GM23338 (cell line): ENCODE results near the gene MUCL3. TPM values are rescaled to one million over a fixed set of nuclear protein-coding genes. Genes with fewer than 3 reads are reported as not detected.

ENCODE experiments used
- ATAC-seq: fragments of 200-7000 bp; cut with Tn5 transposase; 3 replicates; pipeline ENCODE4 v1.9.1; 2020
- DNase-seq: peaks from one replicate; pipeline ENCODE4 v3.0.0-alpha.2; 2015; ENCODE audit warnings: low spot score
- H2AFZ ChIP-seq: fragments of 200-600 bp; sonication (generic); 2 replicates; pipeline ENCODE4 v1.8.0; 2016; ENCODE audit warnings: antibody characterized with exemption, mild to moderate bottlenecking, moderate library complexity
- H3F3A ChIP-seq: fragments of 200-600 bp; sonication (generic); replicated peaks from 2 replicates; pipeline ENCODE4 v1.8.0; 2017; ENCODE audit warnings: antibody characterized with exemption, mixed run types, low read depth
- H3K27ac ChIP-seq: fragments of 200-600 bp; sonication (generic); 2 replicates; pipeline ENCODE4 v1.6.1; 2016; ENCODE audit warnings: low read depth
- H3K27me3 ChIP-seq: fragments of 200-600 bp; sonication (generic); 2 replicates; pipeline ENCODE4 v1.8.0; 2016; ENCODE audit warnings: mild to moderate bottlenecking, mixed run types, moderate library complexity; ENCODE audit not compliant: insufficient read depth
- H3K36me3 ChIP-seq: fragments of 200-600 bp; sonication (generic); 2 replicates; pipeline ENCODE4 v1.8.0; 2016; ENCODE audit warnings: mild to moderate bottlenecking; ENCODE audit not compliant: insufficient read depth
- H3K4me1 ChIP-seq: fragments of 200-600 bp; sonication (generic); 2 replicates; pipeline ENCODE4 v1.8.0; 2016; ENCODE audit warnings: mild to moderate bottlenecking, moderate library complexity; ENCODE audit not compliant: insufficient read depth
- H3K4me2 ChIP-seq: fragments of 200-600 bp; sonication (generic); 2 replicates; pipeline ENCODE4 v1.7.1; 2017; ENCODE audit warnings: mixed run types
- H3K4me3 ChIP-seq: fragments of 200-600 bp; sonication (generic); 2 replicates; pipeline ENCODE4 v1.6.1; 2016; ENCODE audit warnings: mixed run types
- H3K79me2 ChIP-seq: fragments of 200-600 bp; sonication (generic); replicated peaks from 2 replicates; pipeline ENCODE4 v1.8.0; 2017; ENCODE audit warnings: mild to moderate bottlenecking; ENCODE audit not compliant: insufficient read depth
- H3K9me2 ChIP-seq: fragments of 200-600 bp; sonication (generic); 2 replicates; pipeline ENCODE4 v1.8.0; 2017; ENCODE audit not compliant: insufficient read depth
- H4K20me1 ChIP-seq: fragments of 200-600 bp; sonication (generic); replicated peaks from 2 replicates; pipeline ENCODE4 v1.8.0; 2017; ENCODE audit warnings: mild to moderate bottlenecking; ENCODE audit not compliant: insufficient read depth
- H3K27ac Mint-ChIP-seq: 2 replicates; pipeline ENCODE4 v1.8.0; 2020; ENCODE audit warnings: inconsistent platforms, mild to moderate bottlenecking, moderate library complexity, mixed read lengths
- H3K27me3 Mint-ChIP-seq: 3 replicates; pipeline ENCODE4 v1.8.0; 2022; ENCODE audit warnings: low read depth, mild to moderate bottlenecking, moderate library complexity, mixed read lengths, inconsistent platforms; ENCODE audit not compliant: insufficient read depth, poor library complexity
- H3K36me3 Mint-ChIP-seq: 3 replicates; pipeline ENCODE4 v1.8.0; 2021; ENCODE audit warnings: low read depth, mild to moderate bottlenecking, inconsistent platforms, moderate library complexity, mixed read lengths
- H3K4me1 Mint-ChIP-seq: 3 replicates; pipeline ENCODE4 v1.8.0; 2020; ENCODE audit warnings: mild to moderate bottlenecking, inconsistent platforms, mixed read lengths
- H3K4me3 Mint-ChIP-seq: 3 replicates; pipeline ENCODE4 v1.8.0; 2021; ENCODE audit warnings: moderate library complexity, mild to moderate bottlenecking, inconsistent platforms, mixed read lengths
- H3K9me3 Mint-ChIP-seq: 3 replicates; pipeline ENCODE4 v1.8.0; 2020; ENCODE audit warnings: moderate library complexity, mild to moderate bottlenecking, inconsistent platforms, mixed read lengths
- CREB1 ChIP-seq: fragments of 250-450 bp; sonication (Bioruptor Pico); IDR thresholded peaks from 2 replicates; pipeline ENCODE4 v1.5.0; 2020; ENCODE audit warnings: low read depth, mild to moderate bottlenecking, moderate library complexity
- EZH2 ChIP-seq: fragments of 200-600 bp; sonication (generic); IDR thresholded peaks from one replicate; pipeline ENCODE4 v1.8.0; 2017; ENCODE audit warnings: antibody characterized with exemption, mild to moderate bottlenecking, low read depth; ENCODE audit not compliant: unreplicated experiment
- EZH2phosphoT487 ChIP-seq: fragments of 200-600 bp; sonication (generic); IDR thresholded peaks from one replicate; pipeline ENCODE4 v1.8.1; 2018; ENCODE audit warnings: antibody characterized with exemption; ENCODE audit not compliant: unreplicated experiment
- NANOG ChIP-seq: IDR thresholded peaks from 2 replicates; pipeline ENCODE4 v1.6.1; 2016; ENCODE audit warnings: antibody characterized with exemption, borderline replicate concordance
- POLR2AphosphoS5 ChIP-seq: IDR thresholded peaks from 2 replicates; pipeline ENCODE4 v1.6.1; 2016; ENCODE audit warnings: antibody characterized with exemption, low read depth
- STAT1 ChIP-seq: IDR thresholded peaks from one replicate; pipeline ENCODE4 v1.6.1; 2016; ENCODE audit warnings: antibody characterized with exemption; ENCODE audit not compliant: unreplicated experiment
- ZNF114 ChIP-seq: fragments of 250-450 bp; sonication (Bioruptor Pico); IDR thresholded peaks from 2 replicates; pipeline ENCODE4 v1.5.0; 2020; ENCODE audit warnings: mild to moderate bottlenecking, moderate library complexity
- ZNF331 ChIP-seq: fragments of 250-450 bp; sonication (Bioruptor Pico); IDR thresholded peaks from 2 replicates; pipeline ENCODE4 v1.5.0; 2020; ENCODE audit warnings: low read depth, mild to moderate bottlenecking, moderate library complexity
- polyA plus RNA-seq: library from polyadenylated mRNA; unstranded; fragments of >200 nt; fragmentation: Nextera tagmentation; extraction: Ambion mirVana; gene quantifications from 2 replicates; pipeline ENCODE4 v1.2.1, GENCODE V29; 2016
- total RNA-seq: library from RNA; depleted of rRNA; stranded (reverse); fragments of >200 nt; shearing (Covaris generic); gene quantifications from 2 replicates; pipeline ENCODE4 v1.2.3, GENCODE V29; 2014
- TF ChIP-seq, protein P1 (sequence below): IDR thresholded peaks from 2 replicates; pipeline ENCODE4 v1.6.1; 2016; ENCODE audit warnings: antibody characterized with exemption
- TF ChIP-seq, protein P2 (sequence below): fragments of 250-450 bp; sonication (Bioruptor Pico); IDR thresholded peaks from 2 replicates; pipeline ENCODE4 v1.5.0; 2020; ENCODE audit warnings: mild to moderate bottlenecking, moderate library complexity
- TF ChIP-seq, protein P3 (sequence below), 2 experiments: fragments of 200-600 bp in 1 of 2; sonication (generic) in 1 of 2; conservative IDR thresholded peaks; 2 replicates each; pipeline versions ENCODE4 v1.5.1 to v1.6.1; 2016 to 2017; ENCODE audit warnings: antibody characterized with exemption in 2 of 2, low read depth in 2 of 2, mild to moderate bottlenecking in 2 of 2, moderate library complexity in 1 of 2

MUCL3 gene
- total and polyA plus RNA-seq, 2 experiments from 2014 or later: 0.32 TPM; not detected in 1

DNA sequence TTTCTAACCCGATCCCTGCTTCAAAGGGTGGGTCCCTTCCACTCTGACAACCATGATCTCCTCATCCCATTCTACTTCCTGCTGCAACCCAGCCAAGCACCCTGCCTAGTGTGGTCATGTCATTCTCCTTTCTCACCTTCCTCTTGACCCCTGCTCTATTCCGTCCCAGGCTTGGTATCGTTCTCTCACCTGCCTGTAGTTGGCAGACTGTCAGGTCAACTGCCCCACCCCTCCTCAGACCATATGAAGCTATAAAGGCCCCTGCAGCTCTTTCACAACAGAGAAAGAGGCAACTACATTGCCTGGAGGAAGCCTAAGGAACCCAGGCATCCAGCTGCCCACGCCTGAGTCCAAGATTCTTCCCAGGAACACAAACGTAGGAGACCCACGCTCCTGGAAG, 42.7 kb downstream of the MUCL3 start, which contains the start of gene MUC21 (continued):
- TF ChIP-seq STAT1: no peak
- TF ChIP-seq, protein P1, sequence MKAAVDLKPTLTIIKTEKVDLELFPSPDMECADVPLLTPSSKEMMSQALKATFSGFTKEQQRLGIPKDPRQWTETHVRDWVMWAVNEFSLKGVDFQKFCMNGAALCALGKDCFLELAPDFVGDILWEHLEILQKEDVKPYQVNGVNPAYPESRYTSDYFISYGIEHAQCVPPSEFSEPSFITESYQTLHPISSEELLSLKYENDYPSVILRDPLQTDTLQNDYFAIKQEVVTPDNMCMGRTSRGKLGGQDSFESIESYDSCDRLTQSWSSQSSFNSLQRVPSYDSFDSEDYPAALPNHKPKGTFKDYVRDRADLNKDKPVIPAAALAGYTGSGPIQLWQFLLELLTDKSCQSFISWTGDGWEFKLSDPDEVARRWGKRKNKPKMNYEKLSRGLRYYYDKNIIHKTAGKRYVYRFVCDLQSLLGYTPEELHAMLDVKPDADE: no peak
- TF ChIP-seq ZNF331 (CRISPR knock-in tag): no peak
- TF ChIP-seq EZH2phosphoT487: no peak

DNA sequence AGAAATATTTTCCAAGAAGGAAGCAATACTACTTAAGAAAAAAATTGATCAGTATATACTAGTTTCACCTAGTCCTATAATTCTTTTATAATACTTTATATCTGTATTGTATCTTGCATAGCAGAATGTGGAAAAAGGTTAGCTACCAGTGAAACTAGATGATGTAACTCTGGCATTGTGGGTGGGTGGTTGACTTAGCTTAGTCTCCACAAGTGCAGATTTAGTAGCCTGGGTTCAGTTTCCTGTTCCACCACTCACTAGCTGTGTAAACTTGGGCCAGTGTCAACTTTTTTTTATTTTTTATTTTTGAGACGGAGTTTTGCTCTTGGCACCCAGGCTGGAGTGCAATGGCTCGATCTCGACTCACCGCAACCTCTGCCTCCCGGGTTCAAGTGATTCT, 44.7 kb downstream of the MUCL3 start:
- Histone ChIP-seq H3K4me3 (no peak overlapping the region), H3F3A (no peaks in the 10 kb centered on the region), H3K79me2 (no peaks in the 10 kb centered on the region), H3K27me3 (no peaks in the 10 kb centered on the region), H2AFZ (no peak overlapping the region), H3K36me3 (no peaks in the 10 kb centered on the region), H3K27ac (no peak overlapping the region), H3K4me2 (no peak overlapping the region), H4K20me1 (no peaks in the 10 kb centered on the region), H3K9me2 (peaks cover 10% of the 10 kb centered on the region; the same call in 1 of the 2 replicates), H3K4me1 (peaks cover 11% of the 10 kb centered on the region)
- no peaks in the 10 kb centered on the region; the same call in 1 of the 3 replicates for H3K9me3 Mint-ChIP-seq
- peaks cover 27% of the 10 kb centered on the region for H3K4me1 Mint-ChIP-seq
- no peak overlapping the region for H3K27ac Mint-ChIP-seq
- peaks cover 4% of the 10 kb centered on the region for H3K27me3 Mint-ChIP-seq
- no peak for ATAC-seq
- H3K4me3 Mint-ChIP-seq: no peak overlapping the region
- no peak for DNase-seq
- TF ChIP-seq, protein P2, sequence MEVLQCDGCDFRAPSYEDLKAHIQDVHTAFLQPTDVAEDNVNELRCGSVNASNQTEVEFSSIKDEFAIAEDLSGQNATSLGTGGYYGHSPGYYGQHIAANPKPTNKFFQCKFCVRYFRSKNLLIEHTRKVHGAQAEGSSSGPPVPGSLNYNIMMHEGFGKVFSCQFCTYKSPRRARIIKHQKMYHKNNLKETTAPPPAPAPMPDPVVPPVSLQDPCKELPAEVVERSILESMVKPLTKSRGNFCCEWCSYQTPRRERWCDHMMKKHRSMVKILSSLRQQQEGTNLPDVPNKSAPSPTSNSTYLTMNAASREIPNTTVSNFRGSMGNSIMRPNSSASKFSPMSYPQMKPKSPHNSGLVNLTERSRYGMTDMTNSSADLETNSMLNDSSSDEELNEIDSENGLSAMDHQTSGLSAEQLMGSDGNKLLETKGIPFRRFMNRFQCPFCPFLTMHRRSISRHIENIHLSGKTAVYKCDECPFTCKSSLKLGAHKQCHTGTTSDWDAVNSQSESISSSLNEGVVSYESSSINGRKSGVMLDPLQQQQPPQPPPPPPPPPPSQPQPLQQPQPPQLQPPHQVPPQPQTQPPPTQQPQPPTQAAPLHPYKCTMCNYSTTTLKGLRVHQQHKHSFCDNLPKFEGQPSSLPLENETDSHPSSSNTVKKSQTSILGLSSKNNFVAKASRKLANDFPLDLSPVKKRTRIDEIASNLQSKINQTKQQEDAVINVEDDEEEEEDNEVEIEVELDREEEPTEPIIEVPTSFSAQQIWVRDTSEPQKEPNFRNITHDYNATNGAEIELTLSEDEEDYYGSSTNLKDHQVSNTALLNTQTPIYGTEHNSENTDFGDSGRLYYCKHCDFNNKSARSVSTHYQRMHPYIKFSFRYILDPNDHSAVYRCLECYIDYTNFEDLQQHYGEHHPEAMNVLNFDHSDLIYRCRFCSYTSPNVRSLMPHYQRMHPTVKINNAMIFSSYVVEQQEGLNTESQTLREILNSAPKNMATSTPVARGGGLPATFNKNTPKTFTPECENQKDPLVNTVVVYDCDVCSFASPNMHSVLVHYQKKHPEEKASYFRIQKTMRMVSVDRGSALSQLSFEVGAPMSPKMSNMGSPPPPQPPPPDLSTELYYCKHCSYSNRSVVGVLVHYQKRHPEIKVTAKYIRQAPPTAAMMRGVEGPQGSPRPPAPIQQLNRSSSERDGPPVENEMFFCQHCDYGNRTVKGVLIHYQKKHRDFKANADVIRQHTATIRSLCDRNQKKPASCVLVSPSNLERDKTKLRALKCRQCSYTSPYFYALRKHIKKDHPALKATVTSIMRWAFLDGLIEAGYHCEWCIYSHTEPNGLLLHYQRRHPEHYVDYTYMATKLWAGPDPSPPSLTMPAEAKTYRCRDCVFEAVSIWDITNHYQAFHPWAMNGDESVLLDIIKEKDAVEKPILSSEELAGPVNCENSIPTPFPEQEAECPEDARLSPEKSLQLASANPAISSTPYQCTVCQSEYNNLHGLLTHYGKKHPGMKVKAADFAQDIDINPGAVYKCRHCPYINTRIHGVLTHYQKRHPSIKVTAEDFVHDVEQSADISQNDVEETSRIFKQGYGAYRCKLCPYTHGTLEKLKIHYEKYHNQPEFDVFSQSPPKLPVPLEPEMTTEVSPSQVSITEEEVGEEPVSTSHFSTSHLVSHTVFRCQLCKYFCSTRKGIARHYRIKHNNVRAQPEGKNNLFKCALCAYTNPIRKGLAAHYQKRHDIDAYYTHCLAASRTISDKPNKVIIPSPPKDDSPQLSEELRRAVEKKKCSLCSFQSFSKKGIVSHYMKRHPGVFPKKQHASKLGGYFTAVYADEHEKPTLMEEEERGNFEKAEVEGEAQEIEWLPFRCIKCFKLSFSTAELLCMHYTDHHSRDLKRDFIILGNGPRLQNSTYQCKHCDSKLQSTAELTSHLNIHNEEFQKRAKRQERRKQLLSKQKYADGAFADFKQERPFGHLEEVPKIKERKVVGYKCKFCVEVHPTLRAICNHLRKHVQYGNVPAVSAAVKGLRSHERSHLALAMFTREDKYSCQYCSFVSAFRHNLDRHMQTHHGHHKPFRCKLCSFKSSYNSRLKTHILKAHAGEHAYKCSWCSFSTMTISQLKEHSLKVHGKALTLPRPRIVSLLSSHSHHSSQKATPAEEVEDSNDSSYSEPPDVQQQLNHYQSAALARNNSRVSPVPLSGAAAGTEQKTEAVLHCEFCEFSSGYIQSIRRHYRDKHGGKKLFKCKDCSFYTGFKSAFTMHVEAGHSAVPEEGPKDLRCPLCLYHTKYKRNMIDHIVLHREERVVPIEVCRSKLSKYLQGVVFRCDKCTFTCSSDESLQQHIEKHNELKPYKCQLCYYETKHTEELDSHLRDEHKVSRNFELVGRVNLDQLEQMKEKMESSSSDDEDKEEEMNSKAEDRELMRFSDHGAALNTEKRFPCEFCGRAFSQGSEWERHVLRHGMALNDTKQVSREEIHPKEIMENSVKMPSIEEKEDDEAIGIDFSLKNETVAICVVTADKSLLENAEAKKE (CRISPR knock-in tag): no peak
- TF ChIP-seq POLR2AphosphoS5 (no peak), ZNF114 (CRISPR knock-in tag) (no peak), EZH2 (no peak), NANOG (no peak), EZH2phosphoT487 (no peak), CREB1 (no peak)
- TF ChIP-seq, protein P3, sequence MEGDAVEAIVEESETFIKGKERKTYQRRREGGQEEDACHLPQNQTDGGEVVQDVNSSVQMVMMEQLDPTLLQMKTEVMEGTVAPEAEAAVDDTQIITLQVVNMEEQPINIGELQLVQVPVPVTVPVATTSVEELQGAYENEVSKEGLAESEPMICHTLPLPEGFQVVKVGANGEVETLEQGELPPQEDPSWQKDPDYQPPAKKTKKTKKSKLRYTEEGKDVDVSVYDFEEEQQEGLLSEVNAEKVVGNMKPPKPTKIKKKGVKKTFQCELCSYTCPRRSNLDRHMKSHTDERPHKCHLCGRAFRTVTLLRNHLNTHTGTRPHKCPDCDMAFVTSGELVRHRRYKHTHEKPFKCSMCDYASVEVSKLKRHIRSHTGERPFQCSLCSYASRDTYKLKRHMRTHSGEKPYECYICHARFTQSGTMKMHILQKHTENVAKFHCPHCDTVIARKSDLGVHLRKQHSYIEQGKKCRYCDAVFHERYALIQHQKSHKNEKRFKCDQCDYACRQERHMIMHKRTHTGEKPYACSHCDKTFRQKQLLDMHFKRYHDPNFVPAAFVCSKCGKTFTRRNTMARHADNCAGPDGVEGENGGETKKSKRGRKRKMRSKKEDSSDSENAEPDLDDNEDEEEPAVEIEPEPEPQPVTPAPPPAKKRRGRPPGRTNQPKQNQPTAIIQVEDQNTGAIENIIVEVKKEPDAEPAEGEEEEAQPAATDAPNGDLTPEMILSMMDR (conservative IDR thresholded peaks at IDR 0.05; ENCODE audit: low read depth in 2 of 2): no peak
- TF ChIP-seq, protein P1: no peak
- no peaks in the 10 kb centered on the region for H3K36me3 Mint-ChIP-seq
